ENCODE results near the gene C3orf20. TPM values are rescaled to one million over a fixed set of nuclear protein-coding genes. Genes with fewer than 3 reads are reported as not detected.

C3orf20 gene
- not detected in 2 replicates for total RNA-seq (2014; rRNA removed; shearing (Covaris generic))
- polyA plus RNA-seq (2016; fragmentation: Nextera tagmentation; extraction: Ambion mirVana) = not detected in 2 replicates
- long read RNA-seq = 0 reads

DNA sequence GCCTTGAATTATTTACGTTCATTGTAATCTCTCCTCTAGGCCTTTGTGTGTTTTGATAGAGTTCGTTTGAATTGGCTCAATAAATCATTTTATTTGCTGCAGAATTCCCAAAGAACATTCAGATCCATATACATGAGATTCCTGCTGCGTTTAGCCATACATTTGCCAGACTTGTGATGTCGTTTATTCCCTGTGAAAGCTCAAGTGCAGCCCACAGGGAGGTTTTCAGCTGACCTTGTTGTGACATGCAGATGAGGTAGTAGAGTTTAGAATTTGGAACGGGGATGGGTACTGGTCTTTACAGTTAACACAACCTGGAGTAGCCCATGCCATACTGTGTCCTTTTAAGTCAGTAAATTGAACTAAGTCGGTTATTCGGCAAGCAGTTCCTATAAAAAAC lies at the start of gene C3orf20:
TSS of gene C3orf20 (plus strand) at position 301 of the 400 bp plus-strand sequence. CDS start 7,573 bp downstream, outside the sequence.
- Mint-ChIP-seq H3K4me1 (no peaks in the 10 kb centered on the region; the same call in 2 of the 3 replicates), H3K4me3 (no peak within 1 kb of the TSS), H3K36me3 (ENCODE audit: low read depth) (peaks cover 35% of the 10 kb centered on the region), H3K9me3 (peaks cover 9% of the 10 kb centered on the region), H3K27ac (no peak within 1 kb of the TSS), H3K27me3 (ENCODE audit: insufficient read depth, low read depth, poor library complexity) (peaks cover 8% of the 10 kb centered on the region)
- H3K79me2 ChIP-seq (replicated peaks; ENCODE audit: insufficient read depth) = no peaks in the 10 kb centered on the region
- no peaks in the 10 kb centered on the region for H3K27me3 ChIP-seq (ENCODE audit: insufficient read depth)
- no peak within 1 kb of the TSS for H3K27ac ChIP-seq (ENCODE audit: low read depth)
- H3K4me1 ChIP-seq (ENCODE audit: insufficient read depth) = no peaks in the 10 kb centered on the region
- H3K4me2 ChIP-seq = no peak within 1 kb of the TSS
- H2AFZ ChIP-seq = no peak within 1 kb of the TSS
- no peaks in the 10 kb centered on the region for H3F3A ChIP-seq (replicated peaks; ENCODE audit: low read depth)
- peaks cover 14% of the 10 kb centered on the region for H3K36me3 ChIP-seq (ENCODE audit: insufficient read depth)
- DNase-seq (ENCODE audit: low spot score) = no peak
- H3K4me3 ChIP-seq = no peak within 1 kb of the TSS
- ATAC-seq = no peak
- no peaks in the 10 kb centered on the region for H3K9me2 ChIP-seq (ENCODE audit: insufficient read depth)
- no peak for TF ChIP-seq NANOG (IDR thresholded peaks at IDR 0.05; ENCODE audit: borderline replicate concordance)
- no peak for TF ChIP-seq EZH2 (IDR thresholded peaks at IDR 0.05; ENCODE audit: low read depth, unreplicated experiment)
- TF ChIP-seq JUNB (IDR thresholded peaks at IDR 0.05; ENCODE audit: unreplicated experiment) = no peak
- no peak for TF ChIP-seq ZNF114 (CRISPR knock-in tag; IDR thresholded peaks at IDR 0.05)
- no peak for TF ChIP-seq EZH2phosphoT487 (IDR thresholded peaks at IDR 0.05; ENCODE audit: unreplicated experiment)
- TF ChIP-seq, protein P1, sequence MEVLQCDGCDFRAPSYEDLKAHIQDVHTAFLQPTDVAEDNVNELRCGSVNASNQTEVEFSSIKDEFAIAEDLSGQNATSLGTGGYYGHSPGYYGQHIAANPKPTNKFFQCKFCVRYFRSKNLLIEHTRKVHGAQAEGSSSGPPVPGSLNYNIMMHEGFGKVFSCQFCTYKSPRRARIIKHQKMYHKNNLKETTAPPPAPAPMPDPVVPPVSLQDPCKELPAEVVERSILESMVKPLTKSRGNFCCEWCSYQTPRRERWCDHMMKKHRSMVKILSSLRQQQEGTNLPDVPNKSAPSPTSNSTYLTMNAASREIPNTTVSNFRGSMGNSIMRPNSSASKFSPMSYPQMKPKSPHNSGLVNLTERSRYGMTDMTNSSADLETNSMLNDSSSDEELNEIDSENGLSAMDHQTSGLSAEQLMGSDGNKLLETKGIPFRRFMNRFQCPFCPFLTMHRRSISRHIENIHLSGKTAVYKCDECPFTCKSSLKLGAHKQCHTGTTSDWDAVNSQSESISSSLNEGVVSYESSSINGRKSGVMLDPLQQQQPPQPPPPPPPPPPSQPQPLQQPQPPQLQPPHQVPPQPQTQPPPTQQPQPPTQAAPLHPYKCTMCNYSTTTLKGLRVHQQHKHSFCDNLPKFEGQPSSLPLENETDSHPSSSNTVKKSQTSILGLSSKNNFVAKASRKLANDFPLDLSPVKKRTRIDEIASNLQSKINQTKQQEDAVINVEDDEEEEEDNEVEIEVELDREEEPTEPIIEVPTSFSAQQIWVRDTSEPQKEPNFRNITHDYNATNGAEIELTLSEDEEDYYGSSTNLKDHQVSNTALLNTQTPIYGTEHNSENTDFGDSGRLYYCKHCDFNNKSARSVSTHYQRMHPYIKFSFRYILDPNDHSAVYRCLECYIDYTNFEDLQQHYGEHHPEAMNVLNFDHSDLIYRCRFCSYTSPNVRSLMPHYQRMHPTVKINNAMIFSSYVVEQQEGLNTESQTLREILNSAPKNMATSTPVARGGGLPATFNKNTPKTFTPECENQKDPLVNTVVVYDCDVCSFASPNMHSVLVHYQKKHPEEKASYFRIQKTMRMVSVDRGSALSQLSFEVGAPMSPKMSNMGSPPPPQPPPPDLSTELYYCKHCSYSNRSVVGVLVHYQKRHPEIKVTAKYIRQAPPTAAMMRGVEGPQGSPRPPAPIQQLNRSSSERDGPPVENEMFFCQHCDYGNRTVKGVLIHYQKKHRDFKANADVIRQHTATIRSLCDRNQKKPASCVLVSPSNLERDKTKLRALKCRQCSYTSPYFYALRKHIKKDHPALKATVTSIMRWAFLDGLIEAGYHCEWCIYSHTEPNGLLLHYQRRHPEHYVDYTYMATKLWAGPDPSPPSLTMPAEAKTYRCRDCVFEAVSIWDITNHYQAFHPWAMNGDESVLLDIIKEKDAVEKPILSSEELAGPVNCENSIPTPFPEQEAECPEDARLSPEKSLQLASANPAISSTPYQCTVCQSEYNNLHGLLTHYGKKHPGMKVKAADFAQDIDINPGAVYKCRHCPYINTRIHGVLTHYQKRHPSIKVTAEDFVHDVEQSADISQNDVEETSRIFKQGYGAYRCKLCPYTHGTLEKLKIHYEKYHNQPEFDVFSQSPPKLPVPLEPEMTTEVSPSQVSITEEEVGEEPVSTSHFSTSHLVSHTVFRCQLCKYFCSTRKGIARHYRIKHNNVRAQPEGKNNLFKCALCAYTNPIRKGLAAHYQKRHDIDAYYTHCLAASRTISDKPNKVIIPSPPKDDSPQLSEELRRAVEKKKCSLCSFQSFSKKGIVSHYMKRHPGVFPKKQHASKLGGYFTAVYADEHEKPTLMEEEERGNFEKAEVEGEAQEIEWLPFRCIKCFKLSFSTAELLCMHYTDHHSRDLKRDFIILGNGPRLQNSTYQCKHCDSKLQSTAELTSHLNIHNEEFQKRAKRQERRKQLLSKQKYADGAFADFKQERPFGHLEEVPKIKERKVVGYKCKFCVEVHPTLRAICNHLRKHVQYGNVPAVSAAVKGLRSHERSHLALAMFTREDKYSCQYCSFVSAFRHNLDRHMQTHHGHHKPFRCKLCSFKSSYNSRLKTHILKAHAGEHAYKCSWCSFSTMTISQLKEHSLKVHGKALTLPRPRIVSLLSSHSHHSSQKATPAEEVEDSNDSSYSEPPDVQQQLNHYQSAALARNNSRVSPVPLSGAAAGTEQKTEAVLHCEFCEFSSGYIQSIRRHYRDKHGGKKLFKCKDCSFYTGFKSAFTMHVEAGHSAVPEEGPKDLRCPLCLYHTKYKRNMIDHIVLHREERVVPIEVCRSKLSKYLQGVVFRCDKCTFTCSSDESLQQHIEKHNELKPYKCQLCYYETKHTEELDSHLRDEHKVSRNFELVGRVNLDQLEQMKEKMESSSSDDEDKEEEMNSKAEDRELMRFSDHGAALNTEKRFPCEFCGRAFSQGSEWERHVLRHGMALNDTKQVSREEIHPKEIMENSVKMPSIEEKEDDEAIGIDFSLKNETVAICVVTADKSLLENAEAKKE (CRISPR knock-in tag; IDR thresholded peaks at IDR 0.05) = no peak
- no peak for TF ChIP-seq CREB1 (CRISPR knock-in tag; IDR thresholded peaks at IDR 0.05; ENCODE audit: low read depth)
- TF ChIP-seq STAT1 (IDR thresholded peaks at IDR 0.05; ENCODE audit: unreplicated experiment) = no peak
- TF ChIP-seq, protein P2, sequence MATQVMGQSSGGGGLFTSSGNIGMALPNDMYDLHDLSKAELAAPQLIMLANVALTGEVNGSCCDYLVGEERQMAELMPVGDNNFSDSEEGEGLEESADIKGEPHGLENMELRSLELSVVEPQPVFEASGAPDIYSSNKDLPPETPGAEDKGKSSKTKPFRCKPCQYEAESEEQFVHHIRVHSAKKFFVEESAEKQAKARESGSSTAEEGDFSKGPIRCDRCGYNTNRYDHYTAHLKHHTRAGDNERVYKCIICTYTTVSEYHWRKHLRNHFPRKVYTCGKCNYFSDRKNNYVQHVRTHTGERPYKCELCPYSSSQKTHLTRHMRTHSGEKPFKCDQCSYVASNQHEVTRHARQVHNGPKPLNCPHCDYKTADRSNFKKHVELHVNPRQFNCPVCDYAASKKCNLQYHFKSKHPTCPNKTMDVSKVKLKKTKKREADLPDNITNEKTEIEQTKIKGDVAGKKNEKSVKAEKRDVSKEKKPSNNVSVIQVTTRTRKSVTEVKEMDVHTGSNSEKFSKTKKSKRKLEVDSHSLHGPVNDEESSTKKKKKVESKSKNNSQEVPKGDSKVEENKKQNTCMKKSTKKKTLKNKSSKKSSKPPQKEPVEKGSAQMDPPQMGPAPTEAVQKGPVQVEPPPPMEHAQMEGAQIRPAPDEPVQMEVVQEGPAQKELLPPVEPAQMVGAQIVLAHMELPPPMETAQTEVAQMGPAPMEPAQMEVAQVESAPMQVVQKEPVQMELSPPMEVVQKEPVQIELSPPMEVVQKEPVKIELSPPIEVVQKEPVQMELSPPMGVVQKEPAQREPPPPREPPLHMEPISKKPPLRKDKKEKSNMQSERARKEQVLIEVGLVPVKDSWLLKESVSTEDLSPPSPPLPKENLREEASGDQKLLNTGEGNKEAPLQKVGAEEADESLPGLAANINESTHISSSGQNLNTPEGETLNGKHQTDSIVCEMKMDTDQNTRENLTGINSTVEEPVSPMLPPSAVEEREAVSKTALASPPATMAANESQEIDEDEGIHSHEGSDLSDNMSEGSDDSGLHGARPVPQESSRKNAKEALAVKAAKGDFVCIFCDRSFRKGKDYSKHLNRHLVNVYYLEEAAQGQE (IDR thresholded peaks at IDR 0.05; ENCODE audit: unreplicated experiment) = no peak
- TF ChIP-seq, protein P3, sequence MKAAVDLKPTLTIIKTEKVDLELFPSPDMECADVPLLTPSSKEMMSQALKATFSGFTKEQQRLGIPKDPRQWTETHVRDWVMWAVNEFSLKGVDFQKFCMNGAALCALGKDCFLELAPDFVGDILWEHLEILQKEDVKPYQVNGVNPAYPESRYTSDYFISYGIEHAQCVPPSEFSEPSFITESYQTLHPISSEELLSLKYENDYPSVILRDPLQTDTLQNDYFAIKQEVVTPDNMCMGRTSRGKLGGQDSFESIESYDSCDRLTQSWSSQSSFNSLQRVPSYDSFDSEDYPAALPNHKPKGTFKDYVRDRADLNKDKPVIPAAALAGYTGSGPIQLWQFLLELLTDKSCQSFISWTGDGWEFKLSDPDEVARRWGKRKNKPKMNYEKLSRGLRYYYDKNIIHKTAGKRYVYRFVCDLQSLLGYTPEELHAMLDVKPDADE (IDR thresholded peaks at IDR 0.05) = no peak
- no peak for TF ChIP-seq POLR2AphosphoS5 (IDR thresholded peaks at IDR 0.05; ENCODE audit: low read depth)
- TF ChIP-seq, protein P4, sequence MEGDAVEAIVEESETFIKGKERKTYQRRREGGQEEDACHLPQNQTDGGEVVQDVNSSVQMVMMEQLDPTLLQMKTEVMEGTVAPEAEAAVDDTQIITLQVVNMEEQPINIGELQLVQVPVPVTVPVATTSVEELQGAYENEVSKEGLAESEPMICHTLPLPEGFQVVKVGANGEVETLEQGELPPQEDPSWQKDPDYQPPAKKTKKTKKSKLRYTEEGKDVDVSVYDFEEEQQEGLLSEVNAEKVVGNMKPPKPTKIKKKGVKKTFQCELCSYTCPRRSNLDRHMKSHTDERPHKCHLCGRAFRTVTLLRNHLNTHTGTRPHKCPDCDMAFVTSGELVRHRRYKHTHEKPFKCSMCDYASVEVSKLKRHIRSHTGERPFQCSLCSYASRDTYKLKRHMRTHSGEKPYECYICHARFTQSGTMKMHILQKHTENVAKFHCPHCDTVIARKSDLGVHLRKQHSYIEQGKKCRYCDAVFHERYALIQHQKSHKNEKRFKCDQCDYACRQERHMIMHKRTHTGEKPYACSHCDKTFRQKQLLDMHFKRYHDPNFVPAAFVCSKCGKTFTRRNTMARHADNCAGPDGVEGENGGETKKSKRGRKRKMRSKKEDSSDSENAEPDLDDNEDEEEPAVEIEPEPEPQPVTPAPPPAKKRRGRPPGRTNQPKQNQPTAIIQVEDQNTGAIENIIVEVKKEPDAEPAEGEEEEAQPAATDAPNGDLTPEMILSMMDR (conservative IDR thresholded peaks at IDR 0.05; ENCODE audit: low read depth in 2 of 2) = no peak
- TF ChIP-seq ZNF331 (CRISPR knock-in tag; IDR thresholded peaks at IDR 0.05; ENCODE audit: low read depth) = no peak
- no peaks in the 10 kb centered on the region for H4K20me1 ChIP-seq (replicated peaks; ENCODE audit: insufficient read depth)
